ENCODE measurements around the gene CRNKL1.

CRNKL1 gene

DNA sequence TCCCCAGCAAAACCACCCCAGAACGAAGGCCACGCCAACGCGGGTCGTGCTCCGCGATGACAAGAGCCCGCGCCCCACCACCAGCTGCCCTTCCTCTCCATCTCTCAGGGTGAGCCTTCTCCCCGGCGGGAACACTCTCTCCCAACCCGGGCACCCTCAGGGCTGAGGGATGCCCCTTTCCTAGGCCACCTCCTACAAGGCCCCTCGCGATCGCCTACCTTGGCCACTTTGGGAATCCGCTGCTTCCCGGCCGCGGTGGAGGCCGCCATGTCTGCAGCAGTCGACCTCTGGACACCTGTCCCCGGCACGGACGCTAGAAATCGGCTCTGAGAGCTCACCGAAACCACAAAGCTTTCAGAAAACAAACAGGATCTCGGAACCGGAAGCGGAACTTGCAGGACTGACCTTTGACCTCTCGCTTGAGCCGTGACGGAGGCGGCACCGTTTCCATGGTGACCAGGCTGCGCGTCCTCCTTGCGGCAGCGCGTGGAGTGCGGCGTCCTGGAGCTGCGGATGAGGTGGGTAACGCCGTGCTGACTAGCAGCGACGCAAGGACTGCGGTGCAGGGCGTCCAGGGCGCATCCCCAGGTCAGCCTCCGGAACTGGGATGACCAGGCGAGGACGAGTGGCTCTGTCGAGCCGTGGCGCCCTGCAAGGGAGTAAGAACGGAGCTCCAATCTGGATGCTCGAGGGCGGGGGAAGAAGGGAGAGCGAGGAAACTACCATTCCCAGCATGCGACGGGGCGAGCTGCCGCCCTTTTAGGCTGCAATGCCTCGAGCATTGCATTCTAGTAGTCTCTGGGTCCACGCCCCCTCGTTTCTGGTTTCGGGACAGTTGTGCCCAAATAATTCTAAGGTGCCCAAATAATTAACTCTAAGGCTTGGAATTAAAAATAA lies at the start of gene CRNKL1, which contains the start of gene CFAP61:
Gene CRNKL1 (minus strand): TSS at position 393 of the 897 bp plus-strand sequence. CDS start 124 bp downstream, at position 269.
Gene CFAP61 (plus strand): TSS at position 459 of the 897 bp plus-strand sequence. CDS start 4,122 bp downstream, outside the sequence.
- in situ Hi-C loops (cut with HindIII; ENCODE audit: low sequenced_read_pairs): no loop called here

DNA sequence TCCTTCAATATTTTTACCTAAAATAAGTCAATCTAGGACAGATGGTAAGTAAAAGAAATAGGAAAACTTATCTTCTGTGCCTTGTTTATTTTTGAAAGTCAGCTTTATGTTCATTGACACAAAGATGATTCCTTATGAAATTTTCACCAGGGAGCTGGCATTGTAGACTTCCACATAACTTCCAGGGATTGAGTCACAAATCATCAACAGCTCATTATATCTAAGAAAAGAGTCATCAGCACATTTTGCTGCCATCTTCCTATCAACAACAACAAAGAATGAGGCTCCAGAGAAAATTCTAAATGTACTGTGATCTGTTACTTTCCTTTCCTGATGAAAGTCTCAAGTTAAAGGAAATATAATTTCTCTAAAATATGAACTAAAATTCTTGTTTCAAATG lies 48.6 kb upstream of the CRNKL1 start:
- in situ Hi-C loops (cut with HindIII; ENCODE audit: low sequenced_read_pairs): no loop called here

DNA sequence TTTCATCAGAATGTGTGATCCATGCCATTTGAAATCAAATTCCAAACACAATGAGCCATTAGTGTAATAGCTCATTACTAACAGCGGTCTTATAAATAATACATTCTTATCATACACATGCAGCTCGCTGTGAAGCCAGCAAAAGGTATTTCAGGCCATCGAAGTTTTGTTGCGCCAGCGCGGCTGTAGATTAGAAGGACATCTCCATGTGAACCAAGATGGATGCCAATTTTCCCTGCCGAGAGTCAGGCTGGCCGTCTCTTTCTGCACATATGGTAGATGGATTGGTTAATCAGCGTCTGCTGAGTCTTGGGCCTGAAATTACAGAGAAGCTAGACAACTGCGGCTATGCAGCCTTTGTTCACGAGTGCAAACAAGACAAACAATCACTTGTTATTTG lies 44.2 kb upstream of the CRNKL1 start:
- in situ Hi-C loops (cut with HindIII; ENCODE audit: low sequenced_read_pairs): no loop called here

DNA sequence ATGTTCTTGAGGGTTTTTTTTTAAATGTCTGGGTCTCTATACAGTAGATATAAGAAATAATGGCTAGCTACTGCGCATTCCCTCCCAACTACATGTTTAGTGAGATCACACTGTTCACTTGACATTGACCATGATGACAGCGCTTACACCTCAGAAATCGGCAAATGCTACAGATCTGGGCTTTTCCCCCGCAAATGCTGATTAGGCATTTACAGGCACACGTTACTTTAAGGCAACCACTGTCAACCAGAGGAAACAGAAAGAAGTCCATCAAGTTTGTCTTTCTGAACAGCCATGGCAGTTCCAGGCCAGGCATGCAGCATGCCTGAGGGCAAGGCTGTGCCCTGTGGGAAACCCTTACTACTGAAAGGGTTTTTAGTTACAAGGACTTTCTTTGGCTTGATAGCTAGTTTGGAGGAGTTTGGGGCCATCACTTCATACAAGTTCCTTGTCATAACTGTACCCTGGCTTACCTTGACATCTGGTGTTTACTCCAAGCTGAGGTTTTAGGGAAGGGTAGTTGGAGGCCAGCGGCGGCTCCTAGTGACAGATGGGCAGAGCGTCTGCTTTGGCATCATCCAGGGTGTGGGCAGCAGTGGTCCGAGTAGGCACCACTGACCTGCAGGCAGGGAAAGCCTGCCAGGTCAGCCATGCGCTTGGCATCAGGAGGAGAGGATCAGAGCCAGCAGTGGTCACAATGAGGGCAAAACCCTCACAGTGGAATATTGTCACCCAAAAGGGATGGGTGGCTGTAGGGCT lies 43.0 kb upstream of the CRNKL1 start:
- in situ Hi-C loops (cut with HindIII; ENCODE audit: low sequenced_read_pairs): no loop called here

DNA sequence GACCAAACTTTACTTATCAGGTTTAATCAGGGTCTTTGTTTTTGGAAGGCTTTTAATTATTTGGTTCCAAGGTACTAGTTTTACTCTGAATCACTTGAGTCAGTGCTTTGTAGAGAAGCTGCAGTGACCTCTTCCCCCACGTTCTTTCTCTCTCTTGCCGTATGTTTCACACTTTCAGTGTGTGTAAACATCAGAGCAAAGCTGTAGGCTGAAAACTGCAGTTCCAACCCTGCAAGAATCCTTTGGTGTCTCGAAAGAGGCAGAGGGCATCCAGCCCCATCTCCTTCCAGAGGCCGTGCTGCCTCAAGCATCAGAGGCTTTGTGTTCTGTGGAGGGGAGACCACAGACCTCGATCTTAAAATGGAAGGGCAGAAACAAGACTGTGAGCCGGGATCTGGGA lies 42.1 kb upstream of the CRNKL1 start:
- in situ Hi-C loops (cut with HindIII; ENCODE audit: low sequenced_read_pairs): no loop called here

DNA sequence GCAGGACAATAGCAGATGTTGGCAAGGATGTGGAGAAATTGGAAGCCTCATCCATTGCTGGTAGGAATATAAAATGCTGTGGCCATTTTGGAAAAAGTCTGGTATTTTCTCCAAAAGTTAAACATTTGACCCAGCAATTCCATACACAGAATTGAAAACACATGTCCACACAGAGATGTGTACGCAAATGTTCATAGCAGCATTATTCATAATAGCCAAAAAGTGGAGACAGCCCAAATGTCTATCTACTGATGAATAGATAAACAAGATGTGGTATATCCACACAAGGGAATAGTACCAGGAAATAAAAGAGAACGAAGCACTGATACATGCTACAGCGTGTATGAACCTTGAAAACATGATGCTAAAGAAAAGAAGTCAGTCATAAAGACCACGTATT lies 40.6 kb upstream of the CRNKL1 start:
- in situ Hi-C loops (cut with HindIII; ENCODE audit: low sequenced_read_pairs): no loop called here

DNA sequence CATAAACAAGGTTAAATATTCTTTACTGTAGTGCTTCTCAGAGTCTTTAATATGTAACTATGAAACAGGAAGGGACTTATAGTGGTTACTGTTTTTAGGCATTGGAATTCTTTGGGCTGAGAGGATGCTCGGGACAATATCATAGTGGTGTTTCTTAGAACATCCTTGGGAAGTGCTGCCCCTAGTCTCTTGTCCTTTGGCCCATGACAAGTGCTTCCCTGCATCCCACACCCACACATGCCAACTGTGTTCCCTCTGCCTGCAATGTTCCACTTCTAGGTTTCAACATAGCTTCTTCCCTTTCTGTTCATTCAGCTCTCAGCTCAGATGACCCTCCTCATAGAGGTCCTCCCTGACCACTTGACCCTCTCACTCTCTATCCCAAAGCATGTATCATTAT lies 37.7 kb upstream of the CRNKL1 start:
- in situ Hi-C loops (cut with HindIII; ENCODE audit: low sequenced_read_pairs): no loop called here

DNA sequence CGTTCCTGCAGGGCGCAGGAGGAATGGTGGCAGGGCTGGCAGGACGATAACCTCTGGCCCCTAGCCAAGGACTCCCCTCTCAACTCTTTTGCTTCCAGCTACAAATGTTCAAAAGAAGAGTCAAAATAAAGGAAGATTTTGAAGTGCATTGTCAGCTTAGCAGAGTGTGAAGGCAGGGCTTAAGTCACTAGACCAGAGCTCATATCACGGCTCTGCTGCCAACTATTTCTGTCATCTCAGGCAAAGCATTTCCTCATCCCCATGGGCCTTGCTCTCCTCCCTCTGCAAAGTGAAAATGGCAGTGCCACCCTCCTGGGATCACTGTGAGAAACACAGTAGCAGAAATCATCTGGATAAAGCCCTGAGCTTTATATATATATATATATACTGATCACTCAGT lies 36.8 kb upstream of the CRNKL1 start:
- in situ Hi-C loops (cut with HindIII; ENCODE audit: low sequenced_read_pairs): no loop called here

DNA sequence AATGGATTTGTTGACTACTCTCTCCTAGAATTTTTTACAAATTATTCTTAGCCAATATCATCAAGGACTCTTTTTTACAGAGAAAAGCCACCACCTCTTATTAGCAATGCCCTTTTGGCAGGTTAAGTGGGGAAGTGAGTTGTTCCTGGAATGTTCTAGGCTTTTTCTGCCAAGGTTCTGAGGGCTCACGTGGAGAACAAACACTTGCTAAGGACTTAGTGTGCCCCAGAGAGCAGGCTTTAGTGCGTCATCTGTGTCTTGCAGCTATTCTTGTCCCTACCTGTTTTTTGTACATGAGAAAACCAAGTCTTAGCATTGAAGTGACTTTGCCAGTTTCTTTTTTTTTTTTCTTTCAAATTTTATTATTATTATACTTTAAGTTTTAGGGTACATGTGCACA lies 33.5 kb upstream of the CRNKL1 start:
- in situ Hi-C loops (cut with HindIII; ENCODE audit: low sequenced_read_pairs): no loop called here

DNA sequence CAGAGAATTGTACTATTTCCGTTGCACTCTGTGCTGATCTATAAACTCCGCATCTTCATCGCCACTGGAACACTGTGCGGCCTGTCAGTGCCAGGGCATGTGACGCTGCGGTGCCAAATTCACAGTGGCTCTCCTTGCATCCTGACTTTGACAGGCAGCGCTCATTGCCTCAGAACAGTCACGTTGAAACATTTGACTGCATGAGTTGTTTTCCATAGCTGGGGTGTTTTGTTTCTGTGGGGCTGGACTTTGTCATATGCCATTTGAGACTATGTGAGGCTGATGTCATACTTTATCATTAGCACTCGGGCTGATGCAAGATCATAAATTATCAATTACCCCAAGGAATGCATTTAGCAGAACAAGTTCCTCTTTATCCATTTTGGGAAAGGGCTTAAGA lies 32.8 kb upstream of the CRNKL1 start:
- in situ Hi-C loops (cut with HindIII; ENCODE audit: low sequenced_read_pairs): no loop called here

DNA sequence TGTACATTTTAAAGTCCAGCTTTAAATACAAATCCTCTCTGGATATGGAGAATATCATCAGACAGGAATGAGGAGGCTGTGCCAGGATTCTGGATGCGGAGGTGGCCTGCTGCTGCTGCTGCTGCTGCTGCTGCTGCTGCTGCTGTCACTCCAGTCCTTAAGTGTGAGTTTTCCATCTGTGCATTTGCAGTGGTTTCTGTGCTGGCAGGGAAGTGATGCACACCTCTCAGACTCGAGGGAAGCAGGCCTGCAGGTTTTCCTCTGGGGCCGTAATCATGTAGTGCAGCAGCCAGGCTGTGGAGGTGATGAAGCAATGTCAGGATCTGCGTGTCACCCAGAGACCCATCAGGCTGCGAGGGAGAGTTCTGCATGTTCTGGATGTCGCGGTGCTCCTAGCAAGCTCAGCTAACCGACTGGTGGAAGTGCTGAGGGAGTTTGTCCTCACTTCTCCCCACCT lies 32.1 kb upstream of the CRNKL1 start:
- in situ Hi-C loops (cut with HindIII; ENCODE audit: low sequenced_read_pairs): no loop called here

DNA sequence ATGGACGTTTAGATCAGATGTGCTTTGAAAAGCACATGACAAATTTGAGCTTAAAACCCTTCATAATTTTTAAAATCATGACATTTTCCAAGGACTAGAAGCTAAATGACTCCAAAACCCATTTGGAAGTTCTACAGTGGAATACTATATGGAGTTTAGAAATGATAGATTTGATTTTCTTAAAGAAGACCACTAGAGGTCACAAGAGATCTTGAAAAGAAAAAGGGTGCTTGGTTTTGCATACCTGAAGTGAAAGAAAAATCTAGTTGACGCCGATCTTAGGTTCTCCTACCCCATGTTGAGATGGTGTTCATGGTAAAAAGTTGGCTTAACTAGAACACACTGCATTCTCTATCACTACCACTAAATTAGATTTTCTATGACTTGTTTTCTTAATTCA lies 31.5 kb upstream of the CRNKL1 start:
- in situ Hi-C loops (cut with HindIII; ENCODE audit: low sequenced_read_pairs): no loop called here

DNA sequence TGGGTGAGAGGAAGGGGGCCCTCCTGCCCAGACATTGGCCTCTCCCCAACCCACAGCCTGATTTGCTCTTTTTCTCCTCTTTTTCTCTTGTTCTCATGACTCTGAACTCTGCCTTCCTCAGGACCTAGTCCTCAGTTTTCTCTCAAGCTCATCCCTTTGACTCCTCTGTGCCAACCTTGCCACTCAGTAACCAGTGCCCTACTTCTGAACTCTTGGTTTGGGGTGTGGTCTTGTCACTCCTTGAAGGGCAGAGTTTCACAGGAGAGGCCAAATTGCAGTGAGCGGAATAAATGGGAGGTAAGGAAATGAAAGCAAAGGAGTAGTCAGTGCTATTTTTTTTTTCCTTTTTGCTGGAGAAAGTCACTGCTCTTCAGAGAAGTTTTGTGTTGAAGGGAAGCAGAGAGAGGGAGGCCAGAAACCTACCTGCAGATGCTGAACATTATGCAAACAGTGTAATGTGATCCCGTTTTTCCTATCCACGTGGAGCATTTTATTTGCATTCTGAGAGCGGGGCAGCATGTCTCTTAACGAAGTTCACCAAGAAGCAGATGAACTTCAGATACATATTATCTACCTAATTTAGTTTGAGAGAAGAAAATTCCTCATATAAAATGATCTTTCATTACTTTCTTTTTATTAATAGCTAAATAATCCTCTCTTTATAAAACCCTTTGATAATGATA lies 27.0 kb upstream of the CRNKL1 start:
- in situ Hi-C loops (cut with HindIII; ENCODE audit: low sequenced_read_pairs): loop anchor here (5.0 kb wide), 1 partner anchor 78 kb away; no protein-coding TSS in a partner anchor

DNA sequence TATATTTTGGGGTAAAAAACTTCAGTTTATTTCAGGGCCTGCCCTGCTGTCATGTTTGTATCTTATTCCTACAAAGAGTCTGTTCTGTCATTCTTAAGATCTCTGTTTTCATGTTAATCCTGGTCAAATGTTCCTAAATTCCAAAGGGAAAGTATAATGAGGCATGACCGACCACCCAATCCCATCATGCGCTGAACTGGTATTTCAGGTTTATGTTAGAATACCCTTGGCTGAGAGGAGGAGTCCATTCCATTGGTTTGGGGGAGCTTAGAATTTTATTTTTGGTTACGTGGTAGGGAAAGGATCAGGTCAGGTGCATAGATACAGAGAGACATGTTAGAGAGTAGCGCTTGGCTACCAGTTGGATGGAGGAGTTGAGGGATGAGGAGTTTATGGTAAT lies 25.8 kb upstream of the CRNKL1 start:
- in situ Hi-C loops (cut with HindIII; ENCODE audit: low sequenced_read_pairs): loop anchor here (5.0 kb wide), 1 partner anchor 79 kb away; no protein-coding TSS in a partner anchor

DNA sequence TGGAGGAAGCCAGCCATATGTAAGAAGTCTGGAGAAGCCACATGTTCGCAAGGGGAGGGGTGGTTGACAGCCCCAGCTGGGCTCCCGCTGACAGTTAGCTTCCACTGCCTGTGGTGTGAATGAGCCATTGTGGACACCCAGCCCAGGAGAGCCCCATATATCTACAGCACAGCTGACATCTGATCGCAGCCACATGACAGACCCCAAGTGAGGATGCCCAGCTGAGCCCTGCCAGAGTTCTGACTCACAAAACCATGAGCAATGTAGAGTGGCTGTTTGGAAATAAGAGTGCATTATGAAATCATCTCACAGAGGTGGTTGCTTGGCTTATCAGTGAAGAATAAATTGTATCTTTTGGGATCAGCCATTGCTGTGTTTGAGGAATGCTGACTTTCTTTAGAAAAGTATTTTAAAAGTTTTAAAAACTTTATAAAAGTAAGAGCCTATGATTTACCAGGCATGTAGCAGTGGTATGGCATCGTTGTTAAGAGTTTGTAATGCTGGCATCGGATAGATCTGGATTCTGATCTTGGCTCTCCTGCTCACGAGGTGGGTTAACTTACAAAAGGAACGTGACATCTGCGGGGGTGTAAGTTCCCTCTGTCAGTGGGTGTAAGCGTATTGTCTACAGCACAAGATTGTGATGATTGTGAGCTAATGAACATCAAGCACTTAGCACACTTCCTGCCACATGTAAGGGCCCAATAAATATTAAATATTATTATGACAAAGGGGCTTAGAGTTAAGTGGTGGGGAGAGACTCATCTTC lies 24.2 kb upstream of the CRNKL1 start:
- in situ Hi-C loops (cut with HindIII; ENCODE audit: low sequenced_read_pairs): loop anchor here (5.0 kb wide), 1 partner anchor 81 kb away; no protein-coding TSS in a partner anchor

DNA sequence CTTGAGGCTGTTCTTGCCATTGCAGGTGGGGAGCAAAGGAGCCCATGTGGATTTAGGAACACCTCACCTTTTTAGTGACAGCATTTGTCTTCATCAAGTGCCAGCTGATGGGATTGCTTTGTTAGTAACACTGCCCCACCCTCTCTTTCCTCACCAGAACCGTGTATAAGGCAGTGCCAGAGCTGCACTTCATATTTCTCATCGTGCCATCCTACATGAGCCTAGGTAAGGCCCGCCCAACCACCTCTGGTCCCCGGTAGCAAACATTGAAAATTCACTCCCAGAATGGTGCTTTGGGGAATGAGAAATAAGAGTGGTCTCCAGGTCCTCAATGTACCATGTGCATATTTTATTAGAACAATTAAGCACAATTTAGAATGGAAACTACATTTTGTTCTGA lies 22.8 kb upstream of the CRNKL1 start:
- in situ Hi-C loops (cut with HindIII; ENCODE audit: low sequenced_read_pairs): loop anchor here (5.0 kb wide), 1 partner anchor 82 kb away; no protein-coding TSS in a partner anchor

DNA sequence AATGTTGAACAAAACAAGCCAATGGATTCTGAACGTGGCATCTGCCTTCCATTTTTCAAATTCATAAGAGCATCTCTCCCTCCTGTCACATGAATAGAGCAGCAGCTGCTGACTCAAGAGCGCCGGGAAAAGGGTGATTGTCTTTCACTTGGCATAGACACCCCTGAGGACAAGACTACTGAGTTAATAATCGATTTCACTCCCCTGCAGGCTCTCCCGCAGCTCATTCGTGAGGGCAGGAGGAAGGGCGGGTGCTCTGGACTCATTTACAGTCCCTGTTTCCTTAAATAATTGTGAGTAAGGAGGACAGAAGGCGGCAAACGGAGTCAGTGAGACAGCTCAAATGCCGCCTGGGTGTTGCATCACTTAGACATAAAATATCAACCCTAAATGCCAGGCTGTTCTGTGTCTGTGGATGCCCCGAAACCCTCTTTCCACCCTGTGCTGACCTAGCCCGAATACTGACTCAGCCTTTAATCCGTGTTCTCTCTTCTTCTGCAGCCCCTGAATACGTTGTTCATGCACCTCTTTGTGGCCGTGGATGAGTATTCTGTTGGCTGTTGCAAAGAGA lies 21.6 kb upstream of the CRNKL1 start:
- in situ Hi-C loops (cut with HindIII; ENCODE audit: low sequenced_read_pairs): no loop called here

DNA sequence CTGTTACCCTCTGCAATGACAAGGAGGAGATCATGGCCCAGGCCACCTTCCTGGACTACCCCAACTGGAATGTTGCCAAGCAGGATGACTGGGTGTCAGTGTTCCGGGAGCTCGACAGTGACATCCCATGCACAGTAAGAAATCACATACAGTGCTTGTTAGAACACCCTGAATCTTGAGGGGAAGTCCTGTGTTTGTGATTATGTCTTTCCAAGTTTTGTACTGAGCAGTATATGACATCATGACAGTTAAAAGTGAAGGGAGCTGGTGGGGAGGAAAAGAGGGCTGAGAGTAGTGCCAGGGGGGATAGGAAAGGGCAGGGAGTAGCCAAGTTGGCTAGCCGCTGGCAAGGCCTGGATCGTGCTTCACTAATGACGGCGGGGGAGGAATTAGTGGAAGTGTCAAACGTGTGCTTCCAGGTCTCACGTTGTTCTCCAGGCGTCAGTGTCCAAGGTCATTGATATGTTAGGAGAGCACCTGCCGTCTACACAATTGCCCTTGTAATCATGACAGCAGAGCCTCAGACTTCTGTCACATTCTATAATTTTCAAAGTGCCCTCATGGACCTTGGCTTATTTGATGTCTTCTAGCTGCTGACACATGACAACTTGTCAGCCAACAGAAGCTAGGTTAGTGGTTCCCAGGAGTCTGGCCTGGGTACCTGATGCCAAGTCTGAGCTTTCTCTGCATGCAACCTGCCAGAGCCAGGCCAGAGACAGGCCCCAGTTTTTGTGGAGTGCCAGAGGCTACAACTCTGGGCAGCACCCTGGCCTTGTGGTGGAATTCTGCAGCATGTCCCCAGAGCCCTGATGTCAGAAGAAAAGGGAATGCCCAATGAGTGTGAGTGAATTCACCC lies 18.8 kb upstream of the CRNKL1 start:
- in situ Hi-C loops (cut with HindIII; ENCODE audit: low sequenced_read_pairs): no loop called here

DNA sequence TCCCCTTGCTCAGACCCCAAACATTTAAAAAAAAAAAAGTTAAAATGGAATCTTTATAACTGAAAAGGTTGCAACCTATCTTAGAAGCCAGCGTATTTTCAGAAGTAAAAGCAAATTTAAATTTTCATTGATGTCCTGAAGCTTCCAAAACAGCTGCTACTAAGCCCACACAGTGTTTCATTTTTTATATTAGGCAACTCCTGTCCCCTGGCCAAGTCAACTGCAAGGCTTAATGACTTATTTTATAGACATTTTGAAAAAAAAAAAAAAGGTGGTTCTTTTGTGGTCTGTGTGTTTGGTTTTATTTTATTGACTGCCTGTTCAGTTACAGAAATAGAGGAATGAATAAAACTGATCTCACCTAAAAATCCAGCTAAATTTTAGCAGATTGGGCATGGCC lies 13.1 kb upstream of the CRNKL1 start:
- in situ Hi-C loops (cut with HindIII; ENCODE audit: low sequenced_read_pairs): no loop called here
